K562 (cell line): ENCODE measurements around the gene B3GALT6. TPM values are rescaled to one million over a fixed set of nuclear protein-coding genes. Genes with fewer than 3 reads are reported as not detected.

ENCODE experiments used
- ATAC-seq: fragments of 200-7000 bp; cut with Tn5 transposase; 3 replicates; pipeline ENCODE4 v1.9.1; 2020; ENCODE audit warnings: moderate library complexity
- BruUV-seq: library from RNA; stranded (reverse); fragments of 400-500 nt; replicated peaks from 2 replicates; lab custom pipeline; 2021; lab: Mats Ljungman, UMichigan
- CTCF ChIA-PET: fragments of 300-600 bp; formaldehyde crosslinking; extraction: SDS; loops from one replicate; lab custom pipeline; 2021; ENCODE audit warnings: low intra/inter-chr PET ratio; lab: Yijun Ruan, JAX
- POLR2A ChIA-PET: fragments of 300-600, 350-650 bp; sonication (Branson Sonifier 250); formaldehyde crosslinking; extraction: SDS; loops from one replicate; lab custom pipeline; 2021; ENCODE audit warnings: antibody characterized with exemption, inconsistent platforms; lab: Yijun Ruan, JAX
- DNase-seq, 4 experiments: peaks; one replicate each; pipeline versions ENCODE4 v3.0.0 to v3.0.0-alpha.2; 2011 to 2018; ENCODE audit warnings: low spot score in 3 of 4, mixed read lengths in 3 of 4; ENCODE audit errors: extremely low read depth in 1 of 4
- FAIRE-seq: peaks from 2 replicates; lab custom pipeline; 2011; peaks lifted over from hg19 to GRCh38; lab: Jason Lieb, UNC
- H2AFZ ChIP-seq: 2 replicates; pipeline ENCODE4 v1.6.0; 2011; ENCODE audit warnings: low read depth, low read length, control low read depth, inconsistent platforms
- H3K27ac ChIP-seq: fragments of 200-600 bp; 3 replicates; pipeline ENCODE4 v1.8.0; 2011; ENCODE audit warnings: low read depth, mild to moderate bottlenecking, control low read depth, inconsistent platforms, low read length, moderate library complexity, mixed read lengths; ENCODE audit errors: extremely low read depth
- H3K27me3 ChIP-seq, 2 experiments: fragments of 300-600 bp in 1 of 2; 2 replicates in 1 of 2; 3 replicates in 1 of 2; pipeline versions ENCODE4 v1.6.0 to v1.8.0; 2011; ENCODE audit warnings: inconsistent platforms in 2 of 2, low read length in 2 of 2, mild to moderate bottlenecking in 1 of 2, mixed read lengths in 1 of 2, moderate library complexity in 1 of 2; ENCODE audit not compliant: control insufficient read depth in 2 of 2, insufficient read depth in 2 of 2
- H3K36me3 ChIP-seq: fragments of 300-600 bp; 3 replicates; pipeline ENCODE4 v1.8.0; 2011; ENCODE audit warnings: mild to moderate bottlenecking, low read length, inconsistent platforms; ENCODE audit not compliant: control insufficient read depth, insufficient read depth
- H3K4me1 ChIP-seq, 2 experiments: fragments of 200-600 bp in 1 of 2; replicated peaks in 1 of 2; 2 replicates in 1 of 2; 3 replicates in 1 of 2; pipeline versions ENCODE4 v1.5.1 to v1.8.0; 2011; ENCODE audit warnings: inconsistent platforms in 2 of 2, low read length in 2 of 2, mild to moderate bottlenecking in 1 of 2, mixed read lengths in 1 of 2, moderate library complexity in 1 of 2; ENCODE audit not compliant: control insufficient read depth in 2 of 2, insufficient read depth in 2 of 2
- H3K4me2 ChIP-seq: 2 replicates; pipeline ENCODE4 v1.6.1; 2011; ENCODE audit warnings: low read length, control low read depth, inconsistent platforms, mixed read lengths; ENCODE audit not compliant: insufficient read depth
- H3K4me3 ChIP-seq: fragments of 200-600 bp; sonication (generic), shearing (Covaris generic); 2 replicates; pipeline ENCODE4 v1.5.1; 2016; ENCODE audit warnings: control low read depth, inconsistent platforms
- H3K79me2 ChIP-seq: fragments of 200-600 bp; 3 replicates; pipeline ENCODE4 v1.8.0; 2011; ENCODE audit warnings: low read length, inconsistent platforms; ENCODE audit not compliant: control insufficient read depth, insufficient read depth
- H3K9ac ChIP-seq, 2 experiments: 2 replicates each; pipeline versions ENCODE4 v1.6.0 to v1.6.1; 2011; ENCODE audit warnings: low read depth in 2 of 2, low read length in 2 of 2, control low read depth in 1 of 2, inconsistent platforms in 1 of 2, mild to moderate bottlenecking in 1 of 2, mixed read lengths in 1 of 2; ENCODE audit not compliant: insufficient read depth in 1 of 2
- H3K9me1 ChIP-seq: one replicate; pipeline ENCODE4 v1.6.0; 2011; ENCODE audit warnings: inconsistent platforms, mild to moderate bottlenecking, low read length, moderate library complexity; ENCODE audit not compliant: control insufficient read depth, insufficient read depth
- H3K9me3 ChIP-seq: replicated peaks from 2 replicates; pipeline ENCODE4 v1.5.1; 2011; ENCODE audit warnings: low read depth, low read length, inconsistent platforms; ENCODE audit not compliant: control insufficient read depth, insufficient read depth
- H4K20me1 ChIP-seq: replicated peaks from 2 replicates; pipeline ENCODE4 v1.6.1; 2011; ENCODE audit warnings: low read length, inconsistent platforms, mixed read lengths; ENCODE audit not compliant: control insufficient read depth, insufficient read depth
- BCLAF1 ChIP-seq, 2 experiments: fragments of 450-650 bp in 1 of 2; IDR thresholded peaks; 2 replicates each; pipeline ENCODE4 v1.6.1; 2011 to 2017; ENCODE audit warnings: low read depth in 2 of 2, antibody characterized with exemption in 1 of 2, borderline replicate concordance in 1 of 2, low read length in 1 of 2, mild to moderate bottlenecking in 1 of 2, mixed read lengths in 1 of 2; ENCODE audit not compliant: control insufficient read depth in 1 of 2
- HBP1 ChIP-seq: fragments of 450-650 bp; formaldehyde crosslinking; IDR thresholded peaks from 2 replicates; pipeline ENCODE4 v1.4.0; 2022; ENCODE audit warnings: missing genetic modification characterization
- POLR2G ChIP-seq: fragments of 200-400 bp; formaldehyde crosslinking; IDR thresholded peaks from 2 replicates; pipeline ENCODE4 v1.6.1; 2017; ENCODE audit warnings: low read depth, mild to moderate bottlenecking, antibody characterized with exemption, low read length, moderate library complexity
- ZEB2 ChIP-seq: fragments of 450-650 bp; IDR thresholded peaks from 2 replicates; pipeline ENCODE4 v1.6.1; 2016
- ZNF197 ChIP-seq: fragments of 200-800 bp; sonication (Bioruptor generic); IDR thresholded peaks from 2 replicates; pipeline ENCODE4 v1.6.1; 2016; ENCODE audit warnings: low read depth, missing genetic modification characterization, missing compliant biosample characterization
- ZNF766 ChIP-seq: fragments of 200-800 bp; sonication (Bioruptor generic); conservative IDR thresholded peaks from 2 replicates; pipeline ENCODE4 v1.6.1; 2016; ENCODE audit warnings: missing genetic modification characterization, missing compliant biosample characterization
- WGBS: fragments of 100-300 bp; shearing (Covaris generic); methylation state at CpG from one replicate; pipeline ENCODE4 v1.1.6; 2016; ENCODE audit warnings: low coverage, mixed read lengths; ENCODE audit not compliant: insufficient coverage; ENCODE audit errors: missing lambda C conversion rate; 5-methylcytosine and 5-hydroxymethylcytosine counted together
- in situ Hi-C: fragments of 300-500 bp; cut with MboI; formaldehyde crosslinking; loops from 4 replicates; pipeline ENCODE4 v1.15.0; 2018; ENCODE audit warnings: inconsistent platforms, mixed read lengths
- intact Hi-C: fragments of 100-400 bp; cut with micrococcal nuclease; formaldehyde crosslinking; loops from 2 replicates; pipeline ENCODE4 v1.14.2; 2022
- polyA plus RNA-seq, 8 experiments: library from polyadenylated mRNA; depleted of rRNA in 4 of 8; stranded (reverse) in 5 of 8; unstranded in 3 of 8; fragments of >200 nt; fragmentation: Nextera tagmentation in 2 of 8; fragmentation: Illumina TruSeq in 1 of 8; extraction: Ambion mirVana in 2 of 8; extraction: Trizol in 1 of 8; gene quantifications; 2 replicates each; pipeline versions ENCODE4 v1.2.1 to v1.2.3, GENCODE V29; 2011 to 2014; ENCODE audit warnings: inconsistent platforms in 1 of 8, missing spikeins in 1 of 8
- total RNA-seq, 7 experiments: library from RNA; depleted of rRNA in 6 of 7; stranded (reverse); fragments of >200 nt in 6 of 7; fragmentation: Illumina TruSeq in 2 of 7; extraction: Trizol in 2 of 7; gene quantifications; 2 replicates each; pipeline versions ENCODE4 v1.2.1 to v1.2.3, GENCODE V29; 2011 to 2021; ENCODE audit warnings: low replicate concordance in 1 of 7

The B3GALT6 gene
- total and polyA plus RNA-seq, 9 of the 15 experiments (the other 6 are each of a cell fraction or from before 2014, with no cell fraction given) = 0.68 to 29.8 (median 9.9) TPM

GRCh38 chr1:1238702-1239178 lies 6.7 kb downstream of the B3GALT6 start:
- H3K27me3 ChIP-seq = no peaks in the 10 kb centered on the region
- no peak overlapping the region for H3K4me2 ChIP-seq
- ChIA-PET POLR2A (interaction anchor here (0.8 to 1.0 kb wide), 4 partner anchors 9 to 158 kb away, joined by 3 to 5 read pairs (median 4); no protein-coding TSS in a partner anchor), CTCF (interaction anchor here (1.1 kb wide), 1 partner anchor 118 kb away, joined by 3 read pairs; no protein-coding TSS in a partner anchor)
- no peak overlapping the region for H2AFZ ChIP-seq
- peaks cover 13% of the 10 kb centered on the region for H3K79me2 ChIP-seq
- H3K4me3 ChIP-seq = no peak overlapping the region
- H3K9ac ChIP-seq = peak overlapping the region in 1 of 2 experiments; percentile 42; a peak in 1 of 4 replicates
- no peak for FAIRE-seq
- no peaks in the 10 kb centered on the region for H3K9me1 ChIP-seq
- 76% methylated on average over 17 of the region's 19 CpGs for WGBS
- DNase-seq = no peak
- intact Hi-C loops = no loop called here
- TF ChIP-seq BCLAF1 (IDR thresholded peaks at IDR 0.05; ENCODE audit: borderline replicate concordance in 1 of 2, control insufficient read depth in 1 of 2, low read depth in 2 of 2, low read length in 1 of 2) (no peak), ZNF766 (CRISPR knock-in tag) (no peak), HBP1 (no peak), ZEB2 (no peak), POLR2G (peak; percentile 44), ZNF197 (CRISPR knock-in tag) (no peak)
- TF ChIP-seq, all 486 proteins: peak for 1
- in situ Hi-C loops = no loop called here
- Histone ChIP-seq H3K9me3 (no peaks in the 10 kb centered on the region; the same call in 1 of the 2 replicates), H4K20me1 (no peaks in the 10 kb centered on the region), H3K36me3 (peaks cover 7% of the 10 kb centered on the region; the same call in 1 of the 3 replicates), H3K27ac (no peak overlapping the region), H3K4me1 (peaks cover 0 to 96% of the 10 kb centered on the region in 2 experiments; a peak in 3 of 5 replicates)
- BruUV-seq = no TSS peak
- ATAC-seq = no peak
